Embryonic facial prominence (tissue), 1 donor: ENCODE measurements around the gene HCCS.
A peak's percentile ranks its signal among the peaks of the same experiment; 100 is the strongest.
"Not testable (repeated sequence)": the region's sequence is repeated elsewhere in the genome, so short reads cannot be mapped to it uniquely, and the experiment has no call there.

Experiments
- DNase-seq: peaks from one replicate; pipeline ENCODE4 v3.0.0-alpha.2; 2016; ENCODE audit errors: extremely low spot score

The HCCS gene

GRCh38 chrX:11123087-11123486 is 12.0 kb downstream of the HCCS start:
- DNase-seq = not testable (repeated sequence)

- DNase-seq = no peak
These were observed 13.0 kb downstream of the HCCS start for GRCh38 chrX:11124112-11124511.

- DNase-seq = no peak
These were observed 13.9 kb downstream of the HCCS start for GRCh38 chrX:11125060-11125459.

- DNase-seq = no peak
These were observed 18.5 kb downstream of the HCCS start for GRCh38 chrX:11129534-11130105.

GRCh38 chrX:11130136-11130535 is 19.0 kb downstream of the HCCS start:
- DNase-seq = no peak

GRCh38 chrX:11131146-11131545 is 20.0 kb downstream of the HCCS start:
- DNase-seq = no peak

GRCh38 chrX:11135564-11136185 is 24.5 kb downstream of the HCCS start:
- no peak for DNase-seq

- peak; percentile 44 for DNase-seq
These were observed 26.5 kb downstream of the HCCS start for GRCh38 chrX:11137543-11138139.

- no peak for DNase-seq
These were observed 27.6 kb downstream of the HCCS start for GRCh38 chrX:11138498-11139390.

GRCh38 chrX:11143931-11144678 is 33.0 kb downstream of the HCCS start:
- DNase-seq = peak; percentile 37

- no peak for DNase-seq
These were observed 35.3 kb downstream of the HCCS start for GRCh38 chrX:11146411-11146810.

GRCh38 chrX:11148401-11148800 is 37.3 kb downstream of the HCCS start:
- no peak for DNase-seq

- DNase-seq = no peak
These were observed 40.8 kb downstream of the HCCS start for GRCh38 chrX:11151799-11152559.

GRCh38 chrX:11159149-11159548 is 48.0 kb downstream of the HCCS start:
- DNase-seq = no peak

GRCh38 chrX:11164433-11164832 is 53.3 kb downstream of the HCCS start:
- DNase-seq = no peak

- no peak for DNase-seq
These were observed 60.8 kb downstream of the HCCS start for GRCh38 chrX:11171956-11172355.

GRCh38 chrX:11172415-11172814 is 61.3 kb downstream of the HCCS start:
- no peak for DNase-seq
